GM12878 (cell line): ENCODE measurements around the gene NDE1. TPM values are rescaled to one million over a fixed set of nuclear protein-coding genes. Genes with fewer than 3 reads are reported as not detected.

Experiments
- ATAC-seq: fragments of 200-7000 bp; cut with Tn5 transposase; 3 replicates; pipeline ENCODE4 v1.9.1; 2020; ENCODE audit warnings: mild to moderate bottlenecking, moderate library complexity
- BruUV-seq: library from RNA; stranded (reverse); fragments of 400-500 nt; replicated peaks from 2 replicates; lab custom pipeline; 2021; lab: Mats Ljungman, UMichigan
- CTCF ChIA-PET: fragments of 300-600 bp; sonication (Branson Sonifier 250); formaldehyde crosslinking; extraction: SDS; loops from one replicate; lab custom pipeline; 2021; ENCODE audit warnings: inconsistent platforms; lab: Yijun Ruan, JAX
- POLR2A ChIA-PET: fragments of 350-600 bp; formaldehyde crosslinking; extraction: SDS; loops from one replicate; lab custom pipeline; 2021; ENCODE audit warnings: inconsistent platforms; lab: Charles Lee
- RAD21 ChIA-PET: fragments of 300-600 bp; sonication (Branson Sonifier 250); formaldehyde crosslinking; loops from one replicate; lab custom pipeline; 2023; ENCODE audit warnings: antibody characterized with exemption; ENCODE audit not compliant: unreplicated experiment; lab: Charles Lee
- SMC1A ChIA-PET: fragments of 300-600 bp; sonication (Branson Sonifier 250); formaldehyde crosslinking; loops from one replicate; lab custom pipeline; 2023; ENCODE audit not compliant: unreplicated experiment, uncharacterized antibody; lab: Charles Lee
- DNase-seq: peaks from one replicate; pipeline ENCODE4 v3.0.0-alpha.2; 2011; ENCODE audit warnings: low read depth, low spot score
- FAIRE-seq: peaks from 3 replicates; lab custom pipeline; 2011; peaks lifted over from hg19 to GRCh38; lab: Jason Lieb, UNC
- H2AFZ ChIP-seq: 2 replicates; pipeline ENCODE4 v1.6.0; 2011; ENCODE audit warnings: low read depth, low read length, control low read depth; ENCODE audit not compliant: control insufficient read depth
- H3K27ac ChIP-seq: 2 replicates; pipeline ENCODE4 v1.5.1; 2011; ENCODE audit warnings: control low read depth; ENCODE audit not compliant: control insufficient read depth, insufficient read depth
- H3K27me3 ChIP-seq, 2 experiments: replicated peaks in 1 of 2; 2 replicates each; pipeline versions ENCODE4 v1.6.0 to v1.6.1; 2011; ENCODE audit warnings: low read length in 1 of 2; ENCODE audit not compliant: control insufficient read depth in 2 of 2, insufficient read depth in 2 of 2
- H3K36me3 ChIP-seq, 2 experiments: 2 replicates each; pipeline ENCODE4 v1.5.1; 2011; ENCODE audit warnings: low read length in 1 of 2; ENCODE audit not compliant: control insufficient read depth in 2 of 2, insufficient read depth in 2 of 2
- H3K4me1 ChIP-seq: 2 replicates; pipeline ENCODE4 v1.6.1; 2011; ENCODE audit warnings: mild to moderate bottlenecking, low read length, moderate library complexity, mixed read lengths; ENCODE audit not compliant: control insufficient read depth, insufficient read depth
- H3K4me2 ChIP-seq: 2 replicates; pipeline ENCODE4 v1.6.0; 2011; ENCODE audit warnings: control low read depth; ENCODE audit not compliant: control insufficient read depth, insufficient read depth
- H3K4me3 ChIP-seq: fragments of 200-600 bp; sonication (generic); 2 replicates; pipeline ENCODE4 v1.5.1; 2016
- H3K79me2 ChIP-seq: 2 replicates; pipeline ENCODE4 v1.6.0; 2011; ENCODE audit warnings: low read length; ENCODE audit not compliant: control insufficient read depth, insufficient read depth
- H3K9ac ChIP-seq: 2 replicates; pipeline ENCODE4 v1.8.0; 2011; ENCODE audit warnings: low read length, control low read depth, mixed read lengths; ENCODE audit not compliant: control insufficient read depth, insufficient read depth
- H3K9me3 ChIP-seq: replicated peaks from 3 replicates; pipeline ENCODE4 v1.5.1; 2011; ENCODE audit warnings: mild to moderate bottlenecking, low read length; ENCODE audit not compliant: control insufficient read depth, insufficient read depth
- H4K20me1 ChIP-seq: 2 replicates; pipeline ENCODE4 v1.6.0; 2011; ENCODE audit not compliant: control insufficient read depth, insufficient read depth
- CBFB ChIP-seq: IDR thresholded peaks from 2 replicates; pipeline ENCODE4 v1.6.1; 2016; ENCODE audit warnings: antibody characterized with exemption, low read depth
- CEBPB ChIP-seq, 2 experiments: fragments of 150-350 bp in 1 of 2; IDR thresholded peaks; 2 replicates each; pipeline ENCODE4 v1.6.1; 2012 to 2014; ENCODE audit warnings: low read depth in 2 of 2, low read length in 2 of 2, borderline replicate concordance in 1 of 2, inconsistent platforms in 1 of 2
- EP300 ChIP-seq, 2 experiments: fragments of 150-350 bp in 1 of 2; IDR thresholded peaks; 2 replicates each; pipeline ENCODE4 v1.6.1; 2011 to 2012; ENCODE audit warnings: low read depth in 2 of 2, low read length in 2 of 2, borderline replicate concordance in 1 of 2, improper control_type of control experiment in 1 of 2, inconsistent platforms in 1 of 2; ENCODE audit not compliant: control insufficient read depth in 1 of 2
- HDAC2 ChIP-seq: fragments of 200-600 bp; sonication (generic); IDR thresholded peaks from 2 replicates; pipeline ENCODE4 v1.6.1; 2017
- JUND ChIP-seq: IDR thresholded peaks from 2 replicates; pipeline ENCODE4 v1.6.1; 2012; ENCODE audit warnings: low read depth, mild to moderate bottlenecking, low read length, improper control_type of control experiment, moderate library complexity
- LARP7 ChIP-seq: fragments of 450-650 bp; IDR thresholded peaks from 2 replicates; pipeline ENCODE4 v1.6.1; 2017; ENCODE audit warnings: mild to moderate bottlenecking
- MYC ChIP-seq: IDR thresholded peaks from 2 replicates; pipeline ENCODE4 v1.6.1; 2011; ENCODE audit warnings: mild to moderate bottlenecking, low read length, moderate library complexity, inconsistent platforms; ENCODE audit not compliant: insufficient read depth, insufficient replicate concordance, insufficient read length, severe bottlenecking
- NBN ChIP-seq: fragments of 450-650 bp; IDR thresholded peaks from 2 replicates; pipeline ENCODE4 v1.6.1; 2016
- PAX8 ChIP-seq: fragments of 450-650 bp; IDR thresholded peaks from 2 replicates; pipeline ENCODE4 v1.6.1; 2017; ENCODE audit warnings: mild to moderate bottlenecking, moderate library complexity
- PKNOX1 ChIP-seq: fragments of 450-650 bp; IDR thresholded peaks from 2 replicates; pipeline ENCODE4 v1.6.1; 2016; ENCODE audit warnings: mild to moderate bottlenecking
- POLR2A ChIP-seq: IDR thresholded peaks from 2 replicates; pipeline ENCODE4 v1.6.1; 2011; ENCODE audit warnings: low read depth, mild to moderate bottlenecking, low read length
- SMC3 ChIP-seq: IDR thresholded peaks from 2 replicates; pipeline ENCODE4 v1.6.1; 2011; ENCODE audit warnings: low read length, improper control_type of control experiment, borderline replicate concordance
- SUZ12 ChIP-seq: fragments of 200-600 bp; sonication (generic); IDR thresholded peaks from one replicate; pipeline ENCODE4 v1.6.1; 2018; ENCODE audit warnings: antibody characterized with exemption, mild to moderate bottlenecking; ENCODE audit not compliant: unreplicated experiment
- TBL1XR1 ChIP-seq: IDR thresholded peaks from 2 replicates; pipeline ENCODE4 v1.6.1; 2012; ENCODE audit warnings: low read depth, low read length, improper control_type of control experiment
- TCF3 ChIP-seq: IDR thresholded peaks from 2 replicates; pipeline ENCODE4 v1.6.1; 2012; ENCODE audit warnings: low read depth, mild to moderate bottlenecking, low read length, borderline replicate concordance; ENCODE audit not compliant: insufficient read depth
- TCF7 ChIP-seq: IDR thresholded peaks from 2 replicates; pipeline ENCODE4 v1.6.1; 2014; ENCODE audit warnings: antibody characterized with exemption, borderline replicate concordance
- ZNF592 ChIP-seq: fragments of 450-650 bp; IDR thresholded peaks from 2 replicates; pipeline ENCODE4 v1.6.1; 2017; ENCODE audit warnings: mild to moderate bottlenecking, moderate library complexity
- WGBS: methylation state at CpG from one replicate; pipeline ENCODE4 v1.1.6; 2016; ENCODE audit warnings: low lambda C conversion rate; ENCODE audit not compliant: insufficient replicate concordance, insufficient coverage; ENCODE audit errors: missing lambda C conversion rate; 5-methylcytosine and 5-hydroxymethylcytosine counted together
- in situ Hi-C: fragments of 300-500 bp; cut with MboI; formaldehyde crosslinking; loops from 9 replicates; pipeline ENCODE4 v1.14.3; 2018; ENCODE audit warnings: mixed read lengths
- intact Hi-C: fragments of 100-400 bp; cut with micrococcal nuclease; formaldehyde crosslinking; loops from one replicate; pipeline ENCODE4 v1.14.2; 2022; ENCODE audit not compliant: unreplicated experiment
- polyA plus RNA-seq, 11 experiments: library from polyadenylated mRNA; depleted of rRNA in 4 of 11; unstranded in 6 of 11; stranded (reverse) in 5 of 11; fragments of >200 nt; fragmentation: Nextera tagmentation in 4 of 11; fragmentation: Illumina TruSeq in 1 of 11; extraction: Ambion mirVana in 4 of 11; extraction: Trizol in 1 of 11; gene quantifications; 1 replicate in 1 of 11; 2 replicates in 10 of 11; pipeline versions ENCODE4 v1.2.1 to v1.2.3, GENCODE V29; 2011 to 2016; ENCODE audit warnings: inconsistent platforms in 2 of 11, missing spikeins in 2 of 11, low read depth in 1 of 11
- total RNA-seq, 4 experiments: library from RNA; depleted of rRNA in 3 of 4; stranded (reverse); fragments of >200 nt in 3 of 4; fragmentation: Illumina TruSeq in 1 of 4; extraction: Trizol in 1 of 4; gene quantifications; 2 replicates each; pipeline versions ENCODE4 v1.2.1 to v1.2.3, GENCODE V29; 2013 to 2021

Gene NDE1
- total and polyA plus RNA-seq, 10 of the 15 experiments (the other 5 are each of a cell fraction or from before 2014, with no cell fraction given) = 5.7 to 148 (median 87.8) TPM

GRCh38 chr16:15648135-15648730 lies 1.8 kb upstream of the NDE1 start:
- FAIRE-seq (no peak), ATAC-seq (no peak), DNase-seq (no peak)
- no peak overlapping the region for H2AFZ ChIP-seq
- BruUV-seq = no TSS peak
- CTCF ChIA-PET = interaction anchor here (1.0 kb wide), 1 partner anchor 24 kb away, joined by 3 read pairs; no protein-coding TSS in a partner anchor
- no peaks in the 10 kb centered on the region for H3K27me3 ChIP-seq
- no peaks in the 10 kb centered on the region for H3K9me3 ChIP-seq
- H3K4me1 ChIP-seq = peaks cover 36% of the 10 kb centered on the region
- TF ChIP-seq TCF7 = no peak
- TF ChIP-seq LARP7 = no peak
- TF ChIP-seq EP300 (IDR thresholded peaks at IDR 0.05; ENCODE audit: borderline replicate concordance in 1 of 2, control insufficient read depth in 1 of 2, low read depth in 2 of 2, low read length in 2 of 2) = no peak
- no peak for TF ChIP-seq MYC
- TF ChIP-seq TBL1XR1 = no peak
- no peak for TF ChIP-seq PKNOX1
- TF ChIP-seq POLR2A = no peak
- TF ChIP-seq SMC3 = no peak
- TF ChIP-seq CBFB = no peak
- no peak for TF ChIP-seq ZNF592
- TF ChIP-seq JUND = no peak
- no peak for TF ChIP-seq NBN
- no peak for TF ChIP-seq PAX8
- no peak for TF ChIP-seq CEBPB (IDR thresholded peaks at IDR 0.05; ENCODE audit: borderline replicate concordance in 1 of 2, low read depth in 2 of 2, low read length in 2 of 2)
- TF ChIP-seq HDAC2 = no peak
- TF ChIP-seq TCF3 = no peak
- TF ChIP-seq SUZ12 = no peak
- in situ Hi-C loops (loop anchor here (25.0 kb wide), 1 partner anchor 1011 kb away; the partner anchor contains the start of genes BFAR and PARN), intact Hi-C loops (no loop called here)
- H3K79me2 ChIP-seq = peaks cover 33% of the 10 kb centered on the region
- no peaks in the 10 kb centered on the region for H4K20me1 ChIP-seq
- no peak overlapping the region for H3K4me2 ChIP-seq
- no peak overlapping the region for H3K27ac ChIP-seq
- POLR2A ChIA-PET = no interaction called here
- WGBS = 87% methylated on average over 9 of the region's 9 CpGs
- no peak overlapping the region for H3K4me3 ChIP-seq
- no peak overlapping the region for H3K9ac ChIP-seq
- peaks cover 0 to 12% of the 10 kb centered on the region in 2 experiments; a peak in 2 of 4 replicates for H3K36me3 ChIP-seq
- RAD21 ChIA-PET = interaction anchor here (0.6 kb wide), 1 partner anchor 1751 kb away, joined by 3 read pairs; no protein-coding TSS in a partner anchor
- SMC1A ChIA-PET = no interaction called here
